HG03571 (cell line): Measurements from ENCODE around the gene TLE6.
"Not testable (repeated sequence)": the region's sequence is repeated elsewhere in the genome, so short reads cannot be mapped to it uniquely, and the experiment has no call there.

Source experiments
- ATAC-seq: cut with Tn5 transposase; IDR thresholded peaks from one replicate; pipeline ENCODE4 v1.9.1; 2021; ENCODE audit not compliant: unreplicated experiment

Gene TLE6

GRCh38 chr19:3001235-3001800 is 24.0 kb downstream of the TLE6 start:
- no peak for ATAC-seq

- ATAC-seq: no peak
Observed at GRCh38 chr19:3003046-3003445, 25.7 kb downstream of the TLE6 start.

GRCh38 chr19:3004522-3004921 is 27.2 kb downstream of the TLE6 start:
- ATAC-seq: no peak

- no peak for ATAC-seq
Observed at GRCh38 chr19:3005345-3005744, 28.0 kb downstream of the TLE6 start.

- ATAC-seq: no peak
Observed at GRCh38 chr19:3006075-3006767, 28.9 kb downstream of the TLE6 start.

GRCh38 chr19:3007975-3008374 is 30.6 kb downstream of the TLE6 start:
- no peak for ATAC-seq

- ATAC-seq: no peak
Observed at GRCh38 chr19:3008994-3009393, 31.6 kb downstream of the TLE6 start.

- no peak for ATAC-seq
Observed at GRCh38 chr19:3010871-3011270, 33.5 kb downstream of the TLE6 start.

- not testable (repeated sequence) for ATAC-seq
Observed at GRCh38 chr19:3012059-3012458, 34.7 kb downstream of the TLE6 start.

GRCh38 chr19:3012621-3013262 is 35.4 kb downstream of the TLE6 start:
- no peak for ATAC-seq

GRCh38 chr19:3013263-3013725 is 35.9 kb downstream of the TLE6 start:
- no peak for ATAC-seq

GRCh38 chr19:3014135-3014534 is 36.8 kb downstream of the TLE6 start:
- no peak for ATAC-seq

- ATAC-seq: no peak
Observed at GRCh38 chr19:3015126-3016057, 38.0 kb downstream of the TLE6 start.

GRCh38 chr19:3017923-3018322 is 40.6 kb downstream of the TLE6 start:
- ATAC-seq: no peak

GRCh38 chr19:3019211-3019854 is 42.0 kb downstream of the TLE6 start:
- ATAC-seq: no peak

- no peak for ATAC-seq
Observed at GRCh38 chr19:3020321-3020960, 43.1 kb downstream of the TLE6 start.

- ATAC-seq: no peak
Observed at GRCh38 chr19:3024509-3024869, 47.1 kb downstream of the TLE6 start.

- no peak for ATAC-seq
Observed at GRCh38 chr19:3024870-3025548, 47.6 kb downstream of the TLE6 start.

GRCh38 chr19:3025549-3025886 is 48.2 kb downstream of the TLE6 start:
- no peak for ATAC-seq

GRCh38 chr19:3026768-3027167 is 49.4 kb downstream of the TLE6 start:
- ATAC-seq: no peak
